ENCODE measurements around the gene IRX4. TPM values are rescaled to one million over a fixed set of nuclear protein-coding genes. Genes with fewer than 3 reads are reported as not detected.

Gene IRX4
- total RNA-seq, 2 donors from 2014 or later, result 0.22 TPM; not detected in 1

DNA sequence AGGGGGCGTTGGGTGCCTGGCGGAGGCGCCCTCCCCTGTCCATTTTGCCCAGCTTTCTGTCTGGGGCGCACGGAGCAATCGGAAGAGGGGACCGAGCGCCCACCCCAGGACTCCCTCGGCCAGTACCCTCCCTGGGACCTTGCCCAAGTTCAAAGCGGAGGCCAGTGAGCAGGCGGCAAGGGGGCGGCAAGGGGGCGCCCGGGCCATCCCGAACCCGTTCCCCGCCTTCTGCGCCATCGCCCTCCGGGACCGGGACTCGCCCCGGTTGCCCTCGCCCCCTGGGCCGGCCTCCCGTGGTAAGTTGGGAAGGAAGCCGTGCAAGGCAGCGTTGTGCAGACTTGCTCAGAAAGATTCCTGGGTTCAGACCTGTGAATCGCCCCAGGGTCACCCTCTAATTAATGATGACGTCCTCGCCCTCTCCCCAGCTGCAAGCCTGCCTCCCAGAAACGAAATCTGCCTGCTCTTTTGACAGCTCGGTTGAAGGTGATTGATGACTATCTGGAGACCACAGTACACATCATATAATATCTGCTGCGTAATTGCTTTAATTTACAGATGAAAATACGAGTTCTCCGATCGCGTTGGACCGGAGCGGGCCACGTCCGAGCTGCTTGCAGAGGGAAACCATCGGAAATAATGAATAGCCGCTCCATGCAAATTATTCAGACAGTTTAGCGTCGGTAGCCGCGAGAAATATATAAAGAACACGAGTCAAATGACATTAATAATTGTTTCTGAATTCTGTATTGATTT lies 1.4 kb upstream of the IRX4 start:
- no peaks in the 10 kb centered on the region for H3K36me3 ChIP-seq (ENCODE audit: control insufficient read depth, insufficient read depth, low read length)
- H3K36me3 Mint-ChIP-seq (ENCODE audit: low read depth), result peaks cover 3% of the 10 kb centered on the region
- 2% methylated on average over 25 to 49 of the region's 49 CpGs for WGBS, 2 experiments (ENCODE audit: insufficient coverage in 1 of 2, insufficient read length in 1 of 2)
- peaks cover 3% of the 10 kb centered on the region for H3K4me1 Mint-ChIP-seq
- H3K27ac Mint-ChIP-seq, result no peak overlapping the region
- peaks cover 94% of the 10 kb centered on the region for H3K27me3 Mint-ChIP-seq (ENCODE audit: insufficient read depth)
- no peak overlapping the region for H3K27ac ChIP-seq (ENCODE audit: low read depth, low read length)
- peak overlapping the region; percentile 23 for H3K4me3 ChIP-seq (ENCODE audit: low read length)
- no peak for DNase-seq
- no peaks in the 10 kb centered on the region for H3K9me3 ChIP-seq (ENCODE audit: control insufficient read depth, low read length)
- TF ChIP-seq, protein P1, sequence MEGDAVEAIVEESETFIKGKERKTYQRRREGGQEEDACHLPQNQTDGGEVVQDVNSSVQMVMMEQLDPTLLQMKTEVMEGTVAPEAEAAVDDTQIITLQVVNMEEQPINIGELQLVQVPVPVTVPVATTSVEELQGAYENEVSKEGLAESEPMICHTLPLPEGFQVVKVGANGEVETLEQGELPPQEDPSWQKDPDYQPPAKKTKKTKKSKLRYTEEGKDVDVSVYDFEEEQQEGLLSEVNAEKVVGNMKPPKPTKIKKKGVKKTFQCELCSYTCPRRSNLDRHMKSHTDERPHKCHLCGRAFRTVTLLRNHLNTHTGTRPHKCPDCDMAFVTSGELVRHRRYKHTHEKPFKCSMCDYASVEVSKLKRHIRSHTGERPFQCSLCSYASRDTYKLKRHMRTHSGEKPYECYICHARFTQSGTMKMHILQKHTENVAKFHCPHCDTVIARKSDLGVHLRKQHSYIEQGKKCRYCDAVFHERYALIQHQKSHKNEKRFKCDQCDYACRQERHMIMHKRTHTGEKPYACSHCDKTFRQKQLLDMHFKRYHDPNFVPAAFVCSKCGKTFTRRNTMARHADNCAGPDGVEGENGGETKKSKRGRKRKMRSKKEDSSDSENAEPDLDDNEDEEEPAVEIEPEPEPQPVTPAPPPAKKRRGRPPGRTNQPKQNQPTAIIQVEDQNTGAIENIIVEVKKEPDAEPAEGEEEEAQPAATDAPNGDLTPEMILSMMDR (conservative IDR thresholded peaks at IDR 0.05), result no peak
- no peak overlapping the region for H3K9ac ChIP-seq (ENCODE audit: extremely low read depth, low read length, poor library complexity, severe bottlenecking)
- H3K27me3 ChIP-seq (ENCODE audit: control insufficient read depth, insufficient read depth, low read length, poor library complexity, severe bottlenecking), result peaks cover 100% of the 10 kb centered on the region
- peaks cover 3% of the 10 kb centered on the region for H3K9me3 Mint-ChIP-seq
- H3K4me1 ChIP-seq (ENCODE audit: control insufficient read depth, insufficient read depth, low read length), result peaks cover 10% of the 10 kb centered on the region
- H3K4me3 Mint-ChIP-seq, result peak overlapping the region; percentile 41

- Histone ChIP-seq H3K9me3 (ENCODE audit: control insufficient read depth, low read length) (no peaks in the 10 kb centered on the region), H3K27me3 (ENCODE audit: control insufficient read depth, insufficient read depth, low read length, poor library complexity, severe bottlenecking) (peaks cover 100% of the 10 kb centered on the region), H3K27ac (ENCODE audit: low read depth, low read length) (no peak overlapping the region), H3K4me3 (ENCODE audit: low read length) (peak overlapping the region; percentile 65), H3K36me3 (ENCODE audit: control insufficient read depth, insufficient read depth, low read length) (no peaks in the 10 kb centered on the region), H3K4me1 (ENCODE audit: control insufficient read depth, insufficient read depth, low read length) (peaks cover 10% of the 10 kb centered on the region), H3K9ac (ENCODE audit: extremely low read depth, low read length, poor library complexity, severe bottlenecking) (no peak overlapping the region)
- TF ChIP-seq, protein P1 (conservative IDR thresholded peaks at IDR 0.05), result peak; percentile 66
- Mint-ChIP-seq H3K4me1 (peaks cover 3% of the 10 kb centered on the region), H3K9me3 (peaks cover 3% of the 10 kb centered on the region), H3K27ac (no peak overlapping the region), H3K27me3 (ENCODE audit: insufficient read depth) (peaks cover 94% of the 10 kb centered on the region), H3K36me3 (ENCODE audit: low read depth) (peaks cover 3% of the 10 kb centered on the region), H3K4me3 (peak overlapping the region; percentile 41)
- WGBS, 2 experiments (ENCODE audit: insufficient coverage in 1 of 2, insufficient read length in 1 of 2), result 0 to 1% methylated on average over 53 to 78 of the region's 78 CpGs
- peak; percentile 79 for DNase-seq
These were observed 597 bp upstream of the IRX4 start for GRCh38 chr5:1883120-1883924.

- Mint-ChIP-seq H3K4me1 (peaks cover 3% of the 10 kb centered on the region), H3K27me3 (ENCODE audit: insufficient read depth) (peaks cover 97% of the 10 kb centered on the region), H3K36me3 (ENCODE audit: low read depth) (peaks cover 3% of the 10 kb centered on the region), H3K27ac (no peak overlapping the region), H3K4me3 (no peak overlapping the region), H3K9me3 (peaks cover 3% of the 10 kb centered on the region)
- Histone ChIP-seq H3K9me3 (ENCODE audit: control insufficient read depth, low read length) (no peaks in the 10 kb centered on the region), H3K4me1 (ENCODE audit: control insufficient read depth, insufficient read depth, low read length) (peaks cover 10% of the 10 kb centered on the region), H3K9ac (ENCODE audit: extremely low read depth, low read length, poor library complexity, severe bottlenecking) (no peak overlapping the region), H3K27ac (ENCODE audit: low read depth, low read length) (no peak overlapping the region), H3K4me3 (ENCODE audit: low read length) (no peak overlapping the region), H3K27me3 (ENCODE audit: control insufficient read depth, insufficient read depth, low read length, poor library complexity, severe bottlenecking) (peaks cover 100% of the 10 kb centered on the region), H3K36me3 (ENCODE audit: control insufficient read depth, insufficient read depth, low read length) (no peaks in the 10 kb centered on the region)
- TF ChIP-seq, protein P1 (conservative IDR thresholded peaks at IDR 0.05), result no peak
- WGBS, 2 experiments (ENCODE audit: insufficient coverage in 1 of 2, insufficient read length in 1 of 2), result 6 to 10% methylated on average over 16 to 59 of the region's 59 CpGs
- peak; percentile 76 for DNase-seq
These were observed 891 bp downstream of the IRX4 start for GRCh38 chr5:1881731-1882336.

Data from endodermal cell (in vitro differentiated cells).